ENCODE data around the gene LRRFIP1.
"Not testable (repeated sequence)": the region's sequence is repeated elsewhere in the genome, so short reads cannot be mapped to it uniquely, and the experiment has no call there.

The LRRFIP1 gene

DNA sequence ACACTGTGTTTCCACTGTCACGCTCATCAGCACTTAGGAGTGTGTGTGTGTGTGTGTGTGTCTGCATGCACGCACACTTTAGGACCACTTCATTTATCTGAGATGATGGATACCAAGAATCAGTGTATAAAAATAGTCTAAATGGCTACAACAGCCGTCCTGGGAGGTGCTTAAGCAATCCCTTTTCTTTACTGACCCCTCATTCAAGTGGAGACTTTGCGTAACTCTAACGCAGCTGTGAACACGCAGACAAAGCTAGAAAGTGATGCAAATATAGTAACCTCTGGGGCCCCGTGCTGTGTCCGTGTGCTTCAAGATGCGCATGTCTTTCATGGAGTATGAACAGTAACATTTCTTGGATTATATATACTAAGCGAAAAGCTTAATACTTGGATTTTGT is 130.8 kb downstream of the LRRFIP1 start:
- Histone ChIP-seq H2AFZ (ENCODE audit: low read depth, low read length) (no peak overlapping the region), H4K20me1 (ENCODE audit: insufficient read depth, low read length) (no peaks in the 10 kb centered on the region), H3K36me3 (replicated peaks; ENCODE audit: low read depth, low read length) (peaks cover 4% of the 10 kb centered on the region), H3K27me3 (ENCODE audit: low read depth, low read length) (no peaks in the 10 kb centered on the region), H3K4me1 (ENCODE audit: low read length) (peaks cover 3% of the 10 kb centered on the region), H3K79me2 (ENCODE audit: low read length) (no peaks in the 10 kb centered on the region), H3K9me3 (ENCODE audit: insufficient read depth, low read length) (no peaks in the 10 kb centered on the region), H3K4me2 (ENCODE audit: low read length) (no peak overlapping the region), H3K27ac (ENCODE audit: low read length) (no peak overlapping the region), H3K4me3 (ENCODE audit: low read length) (no peak overlapping the region), H3K9ac (ENCODE audit: low read length) (no peak overlapping the region)
- TF ChIP-seq, protein P1, sequence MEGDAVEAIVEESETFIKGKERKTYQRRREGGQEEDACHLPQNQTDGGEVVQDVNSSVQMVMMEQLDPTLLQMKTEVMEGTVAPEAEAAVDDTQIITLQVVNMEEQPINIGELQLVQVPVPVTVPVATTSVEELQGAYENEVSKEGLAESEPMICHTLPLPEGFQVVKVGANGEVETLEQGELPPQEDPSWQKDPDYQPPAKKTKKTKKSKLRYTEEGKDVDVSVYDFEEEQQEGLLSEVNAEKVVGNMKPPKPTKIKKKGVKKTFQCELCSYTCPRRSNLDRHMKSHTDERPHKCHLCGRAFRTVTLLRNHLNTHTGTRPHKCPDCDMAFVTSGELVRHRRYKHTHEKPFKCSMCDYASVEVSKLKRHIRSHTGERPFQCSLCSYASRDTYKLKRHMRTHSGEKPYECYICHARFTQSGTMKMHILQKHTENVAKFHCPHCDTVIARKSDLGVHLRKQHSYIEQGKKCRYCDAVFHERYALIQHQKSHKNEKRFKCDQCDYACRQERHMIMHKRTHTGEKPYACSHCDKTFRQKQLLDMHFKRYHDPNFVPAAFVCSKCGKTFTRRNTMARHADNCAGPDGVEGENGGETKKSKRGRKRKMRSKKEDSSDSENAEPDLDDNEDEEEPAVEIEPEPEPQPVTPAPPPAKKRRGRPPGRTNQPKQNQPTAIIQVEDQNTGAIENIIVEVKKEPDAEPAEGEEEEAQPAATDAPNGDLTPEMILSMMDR (IDR thresholded peaks at IDR 0.05; ENCODE audit: low read depth, low read length), result no peak
- TF ChIP-seq EZH2phosphoT487 (IDR thresholded peaks at IDR 0.05; ENCODE audit: low read depth), result no peak

DNA sequence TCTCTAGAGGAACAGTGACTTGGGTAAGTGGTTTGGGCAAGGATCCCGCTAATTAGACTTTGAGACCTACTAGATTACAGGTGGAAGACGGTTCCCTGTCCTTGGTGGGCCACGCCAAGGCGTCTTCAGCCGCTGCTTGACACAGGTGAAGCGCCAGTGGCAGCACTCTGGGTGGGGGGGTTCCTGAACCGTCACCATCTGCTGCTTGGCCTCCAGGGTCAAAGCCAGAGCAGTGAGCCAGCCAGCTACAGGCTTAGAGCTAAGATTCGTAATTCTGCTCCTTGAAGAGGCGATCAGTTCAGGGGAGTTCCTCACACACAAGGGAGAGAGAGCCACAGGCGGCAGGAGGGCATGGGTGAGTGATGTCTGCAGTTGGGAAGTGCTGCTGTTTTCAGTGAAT is 131.8 kb downstream of the LRRFIP1 start:
- Histone ChIP-seq H4K20me1 (ENCODE audit: insufficient read depth, low read length) (no peaks in the 10 kb centered on the region), H3K79me2 (ENCODE audit: low read length) (no peaks in the 10 kb centered on the region), H3K4me2 (ENCODE audit: low read length) (no peak overlapping the region), H3K27me3 (ENCODE audit: low read depth, low read length) (no peaks in the 10 kb centered on the region), H2AFZ (ENCODE audit: low read depth, low read length) (no peak overlapping the region), H3K4me3 (ENCODE audit: low read length) (no peak overlapping the region), H3K27ac (ENCODE audit: low read length) (no peak overlapping the region), H3K9me3 (ENCODE audit: insufficient read depth, low read length) (no peaks in the 10 kb centered on the region), H3K9ac (ENCODE audit: low read length) (no peak overlapping the region), H3K36me3 (replicated peaks; ENCODE audit: low read depth, low read length) (peaks cover 4% of the 10 kb centered on the region), H3K4me1 (ENCODE audit: low read length) (no peaks in the 10 kb centered on the region)
- no peak for TF ChIP-seq EZH2phosphoT487 (IDR thresholded peaks at IDR 0.05; ENCODE audit: low read depth)
- TF ChIP-seq, protein P1 (IDR thresholded peaks at IDR 0.05; ENCODE audit: low read depth, low read length), result no peak

DNA sequence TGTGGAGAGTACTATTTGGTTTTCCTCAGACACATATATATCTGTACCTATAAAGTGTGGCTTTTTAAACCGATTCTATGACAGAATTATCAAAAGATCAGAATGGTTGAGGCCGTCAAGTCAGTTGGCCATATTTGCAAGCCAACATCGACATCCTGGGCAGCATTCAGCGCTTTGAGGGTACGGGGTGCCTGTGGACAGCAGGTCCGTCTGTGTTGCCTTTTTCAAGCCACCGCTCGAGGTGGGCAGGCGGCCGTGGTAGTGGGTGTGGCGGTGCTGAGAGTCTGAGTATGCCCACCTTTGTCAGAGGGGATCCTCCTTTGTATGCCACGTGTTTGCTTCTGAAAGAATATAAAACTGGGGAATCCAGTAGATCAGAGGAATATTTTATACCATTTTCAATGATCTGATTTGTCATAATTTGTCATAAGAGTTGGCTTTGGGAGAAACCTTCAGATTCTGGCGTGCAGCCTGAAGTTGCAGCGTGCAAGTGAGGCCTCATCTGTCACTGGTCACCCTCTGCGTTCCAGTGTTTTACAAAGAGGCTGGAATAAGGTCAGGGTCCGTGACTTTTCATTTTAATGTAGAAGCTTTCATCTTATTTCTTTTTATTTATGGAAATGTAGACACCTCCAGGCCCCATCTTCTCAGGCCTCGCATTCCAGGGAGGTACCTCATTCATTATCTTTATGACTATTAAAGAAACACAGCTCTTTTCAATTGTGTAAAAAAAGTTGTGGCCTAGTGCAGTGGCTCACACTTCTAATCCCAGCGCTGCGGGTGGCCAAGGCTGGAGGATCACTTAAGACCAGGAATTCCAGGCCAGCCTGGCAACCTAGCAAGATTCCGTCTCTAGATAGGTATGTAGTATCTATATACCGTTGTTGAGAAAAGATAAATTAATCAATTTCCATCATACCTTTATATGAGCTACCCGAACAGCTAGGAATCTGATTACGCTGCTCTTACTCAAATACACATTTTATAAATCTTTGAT is 133.4 kb downstream of the LRRFIP1 start:
- Histone ChIP-seq H3K27me3 (ENCODE audit: low read depth, low read length) (no peaks in the 10 kb centered on the region), H3K9me3 (ENCODE audit: insufficient read depth, low read length) (no peaks in the 10 kb centered on the region), H3K36me3 (replicated peaks; ENCODE audit: low read depth, low read length) (peaks cover 4% of the 10 kb centered on the region), H3K27ac (ENCODE audit: low read length) (no peak overlapping the region), H3K9ac (ENCODE audit: low read length) (no peak overlapping the region), H2AFZ (ENCODE audit: low read depth, low read length) (no peak overlapping the region), H4K20me1 (ENCODE audit: insufficient read depth, low read length) (no peaks in the 10 kb centered on the region), H3K4me3 (ENCODE audit: low read length) (no peak overlapping the region), H3K4me2 (ENCODE audit: low read length) (no peak overlapping the region), H3K4me1 (ENCODE audit: low read length) (no peaks in the 10 kb centered on the region), H3K79me2 (ENCODE audit: low read length) (no peaks in the 10 kb centered on the region)
- TF ChIP-seq EZH2phosphoT487 (IDR thresholded peaks at IDR 0.05; ENCODE audit: low read depth), result no peak
- TF ChIP-seq, protein P1 (IDR thresholded peaks at IDR 0.05; ENCODE audit: low read depth, low read length), result no peak

DNA sequence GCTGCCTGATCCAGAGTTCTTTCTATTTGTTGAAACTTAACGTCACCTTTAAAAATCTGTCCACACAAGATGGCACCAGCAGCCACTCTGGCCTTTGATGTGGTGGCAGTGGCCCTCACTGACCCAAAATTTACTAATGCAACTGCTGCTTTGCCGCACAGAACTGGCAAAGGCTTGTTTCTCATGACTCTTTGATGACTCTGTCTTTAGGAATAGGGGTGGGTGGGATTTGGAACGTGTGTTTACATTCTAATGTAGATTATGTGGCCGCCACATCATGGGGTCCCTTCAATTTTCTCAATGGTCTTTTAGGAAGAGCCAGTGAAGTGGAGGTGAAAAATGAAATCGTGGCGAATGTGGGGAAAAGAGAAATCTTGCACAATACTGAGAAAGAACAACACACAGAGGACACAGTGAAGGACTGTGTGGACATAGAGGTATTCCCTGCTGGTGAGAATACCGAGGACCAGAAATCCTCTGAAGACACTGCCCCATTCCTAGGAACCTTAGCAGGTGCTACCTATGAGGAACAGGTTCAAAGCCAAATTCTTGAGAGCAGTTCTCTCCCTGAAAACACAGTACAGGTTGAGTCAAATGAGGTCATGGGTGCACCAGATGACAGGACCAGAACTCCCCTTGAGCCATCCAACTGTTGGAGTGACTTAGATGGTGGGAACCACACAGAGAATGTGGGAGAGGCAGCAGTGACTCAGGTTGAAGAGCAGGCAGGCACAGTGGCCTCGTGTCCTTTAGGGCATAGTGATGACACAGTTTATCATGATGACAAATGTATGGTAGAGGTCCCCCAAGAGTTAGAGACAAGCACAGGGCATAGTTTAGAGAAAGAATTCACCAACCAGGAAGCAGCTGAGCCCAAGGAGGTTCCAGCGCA is 135.2 kb downstream of the LRRFIP1 start:
- not testable (repeated sequence) for H3K27me3 ChIP-seq (ENCODE audit: low read depth, low read length); H4K20me1 ChIP-seq (ENCODE audit: insufficient read depth, low read length); H3K4me1 ChIP-seq (ENCODE audit: low read length); H2AFZ ChIP-seq (ENCODE audit: low read depth, low read length); H3K27ac ChIP-seq (ENCODE audit: low read length); H3K9ac ChIP-seq (ENCODE audit: low read length); H3K36me3 ChIP-seq (replicated peaks; ENCODE audit: low read depth, low read length); H3K4me2 ChIP-seq (ENCODE audit: low read length); H3K79me2 ChIP-seq (ENCODE audit: low read length); H3K4me3 ChIP-seq (ENCODE audit: low read length); H3K9me3 ChIP-seq (ENCODE audit: insufficient read depth, low read length)
